HG03460 (cell line): ENCODE measurements around the gene GLYAT.

Experiments used
- ATAC-seq: cut with Tn5 transposase; IDR thresholded peaks from one replicate; pipeline ENCODE4 v1.9.1; 2021; ENCODE audit not compliant: unreplicated experiment

Gene GLYAT, protein sequence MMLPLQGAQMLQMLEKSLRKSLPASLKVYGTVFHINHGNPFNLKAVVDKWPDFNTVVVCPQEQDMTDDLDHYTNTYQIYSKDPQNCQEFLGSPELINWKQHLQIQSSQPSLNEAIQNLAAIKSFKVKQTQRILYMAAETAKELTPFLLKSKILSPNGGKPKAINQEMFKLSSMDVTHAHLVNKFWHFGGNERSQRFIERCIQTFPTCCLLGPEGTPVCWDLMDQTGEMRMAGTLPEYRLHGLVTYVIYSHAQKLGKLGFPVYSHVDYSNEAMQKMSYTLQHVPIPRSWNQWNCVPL

DNA sequence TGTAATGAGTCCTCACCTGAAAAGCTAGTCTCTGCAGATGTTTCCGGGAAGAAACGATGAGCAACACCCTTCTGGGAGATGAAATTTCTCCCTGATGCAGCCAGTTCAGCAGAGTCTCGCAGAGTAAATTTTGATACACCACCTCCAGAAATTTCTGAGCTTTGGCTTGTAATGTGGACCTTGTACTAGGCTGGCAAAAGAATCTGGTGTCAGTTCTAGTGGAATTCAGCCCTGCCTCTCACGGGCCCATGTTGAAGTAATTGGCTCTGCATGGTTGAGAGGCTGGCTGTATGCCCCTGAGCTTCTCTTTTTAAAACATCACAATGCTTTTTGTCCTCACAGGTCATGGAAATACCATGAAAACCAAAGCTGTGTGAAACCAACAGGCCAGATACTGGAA lies at the start of gene GLYAT:
GLYAT (minus strand) TSS at position 125 of the 400 bp plus-strand sequence. CDS start 7,447 bp downstream, outside the sequence.
- no peak for ATAC-seq

DNA sequence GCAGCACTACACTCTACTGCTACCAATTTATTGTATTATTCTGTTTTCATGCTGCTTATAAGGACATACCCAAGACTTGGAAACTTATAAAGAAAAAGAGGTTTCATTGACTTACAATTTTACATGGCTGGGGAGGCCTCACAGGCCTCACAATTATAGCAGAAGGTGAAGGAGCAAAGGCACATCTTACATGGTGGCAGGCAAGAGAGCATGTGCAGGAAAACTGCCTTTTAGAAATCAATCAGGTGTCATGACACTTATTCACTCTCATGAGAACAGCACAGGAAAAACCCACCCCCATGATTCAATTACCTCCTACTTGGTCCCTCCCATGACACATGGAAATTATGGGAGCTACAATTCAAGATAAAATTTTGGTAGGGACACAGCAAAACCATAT lies 49.6 kb upstream of the GLYAT start:
- ATAC-seq: no peak

DNA sequence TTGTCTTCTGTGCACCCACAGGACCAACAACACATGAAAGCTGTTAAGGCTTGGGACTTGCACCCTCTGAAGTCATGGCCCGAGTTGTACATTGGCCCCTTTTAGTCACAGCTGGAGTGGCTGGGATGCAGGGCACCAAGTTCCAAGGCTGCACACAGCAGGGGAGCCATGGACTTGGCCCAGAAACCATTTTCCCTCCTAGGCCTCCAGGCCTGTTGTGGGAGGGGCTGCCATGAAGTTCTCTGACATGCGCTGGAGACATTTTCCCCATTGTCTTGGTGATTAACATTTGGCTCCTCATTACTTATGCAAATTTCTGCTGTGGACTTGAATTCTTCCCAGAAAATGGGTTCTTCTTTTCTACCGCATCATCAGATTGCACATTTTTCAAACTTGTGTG lies 48.8 kb upstream of the GLYAT start:
- ATAC-seq: no peak

DNA sequence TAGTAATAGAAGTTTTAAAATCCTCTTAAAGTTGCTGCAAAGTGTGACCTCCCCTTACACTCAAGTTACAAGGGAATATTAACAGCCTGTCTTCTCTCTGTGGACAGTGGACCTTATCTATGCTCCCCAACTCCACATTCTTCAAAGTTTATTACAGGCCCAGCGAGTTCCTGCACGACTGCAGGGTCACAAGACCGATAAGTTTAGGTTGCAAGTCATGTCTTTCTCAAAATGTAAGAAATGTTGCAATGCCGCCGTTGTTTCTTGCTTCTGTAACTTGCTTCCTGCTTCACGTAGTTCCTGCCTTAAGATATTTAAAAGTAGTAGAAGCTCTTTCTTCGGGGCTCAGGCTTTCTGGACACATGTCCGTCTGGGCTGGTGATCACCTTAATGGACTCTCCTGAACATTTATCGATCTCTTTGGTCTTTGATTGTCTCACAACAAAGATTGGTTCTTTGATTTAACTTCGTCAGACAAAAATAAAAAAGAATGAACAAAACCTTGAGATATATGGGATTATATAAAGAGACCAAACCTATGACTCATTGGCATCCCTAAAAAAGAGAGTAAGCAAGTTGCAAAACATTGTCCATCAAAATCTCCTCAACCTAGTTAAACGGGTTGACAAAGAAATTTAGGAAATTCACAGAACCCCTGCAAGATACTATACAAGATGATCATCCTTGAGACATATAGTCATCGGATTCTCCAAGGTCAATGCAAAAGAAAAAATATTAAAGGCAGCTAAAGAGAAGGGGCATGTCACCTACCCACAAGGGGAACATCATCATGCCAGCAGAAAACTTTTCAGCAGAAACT lies 45.4 kb upstream of the GLYAT start:
- ATAC-seq: no peak

DNA sequence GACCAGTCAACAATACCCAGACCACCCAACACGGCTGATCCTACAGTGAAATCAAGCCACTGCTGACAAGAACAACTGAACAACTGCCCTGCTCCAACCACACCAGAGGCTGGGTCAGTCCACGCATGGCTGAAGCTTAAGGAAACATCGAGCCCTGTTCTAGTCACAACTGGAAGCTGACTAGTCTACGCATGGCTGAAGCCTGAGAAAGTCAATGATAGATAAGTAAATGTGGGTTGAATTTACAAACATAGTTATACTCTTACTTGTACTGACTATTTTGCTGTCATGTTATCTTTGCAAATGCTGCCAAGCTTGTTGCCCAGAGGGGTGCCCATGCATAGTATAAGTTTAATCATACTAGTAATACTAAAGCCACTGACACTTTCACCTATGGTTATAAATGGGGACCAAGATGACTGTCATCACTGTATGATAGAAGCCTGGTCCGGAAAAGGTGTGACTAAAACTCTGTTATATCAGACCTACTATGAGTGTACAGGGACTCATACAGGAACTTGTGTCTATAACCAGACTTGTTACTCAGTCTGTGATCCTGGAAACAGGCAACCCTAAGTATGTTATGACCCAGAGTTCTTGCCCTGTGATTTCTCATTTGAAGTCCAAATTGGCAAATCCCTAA lies 43.4 kb upstream of the GLYAT start:
- no peak for ATAC-seq

DNA sequence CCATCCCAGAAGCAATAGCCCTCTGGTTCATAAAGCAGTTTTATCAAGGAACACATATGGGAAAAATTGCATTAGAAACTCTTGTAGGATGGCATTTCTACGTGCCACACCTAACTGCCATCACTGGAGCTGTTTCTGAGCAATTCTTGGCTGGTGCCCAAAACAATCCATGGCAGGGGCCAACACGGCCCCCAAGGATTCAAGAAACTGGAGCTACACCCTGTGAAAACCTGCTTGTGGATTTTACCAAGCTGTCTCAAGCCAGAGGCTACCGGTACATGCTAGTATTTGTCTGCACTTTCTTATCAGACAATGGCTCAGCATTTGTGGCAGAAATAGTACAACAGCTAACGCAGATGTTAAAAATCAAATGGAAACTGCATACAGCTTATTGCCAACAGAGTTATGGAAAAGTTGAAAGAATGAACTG lies 42.4 kb upstream of the GLYAT start:
- ATAC-seq: no peak

DNA sequence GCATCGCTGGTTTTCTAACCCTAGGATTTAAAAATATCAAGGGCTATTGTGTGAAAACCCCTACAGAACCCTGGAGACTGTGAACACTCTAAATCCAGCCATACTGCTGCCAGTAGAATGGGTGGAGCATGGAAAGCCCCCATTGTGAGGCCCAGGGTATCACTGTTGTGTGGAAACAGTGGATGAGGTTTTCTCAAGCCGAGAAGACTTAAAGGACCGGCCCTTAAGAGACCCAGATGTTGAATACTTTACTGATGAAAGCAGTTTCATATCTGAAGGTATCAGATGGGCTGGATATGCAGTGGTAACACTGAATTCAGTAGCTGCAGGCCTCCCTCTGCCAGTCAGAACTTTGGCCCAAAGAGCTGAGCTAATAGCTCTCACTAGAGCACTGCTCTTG lies 41.6 kb upstream of the GLYAT start:
- no peak for ATAC-seq

DNA sequence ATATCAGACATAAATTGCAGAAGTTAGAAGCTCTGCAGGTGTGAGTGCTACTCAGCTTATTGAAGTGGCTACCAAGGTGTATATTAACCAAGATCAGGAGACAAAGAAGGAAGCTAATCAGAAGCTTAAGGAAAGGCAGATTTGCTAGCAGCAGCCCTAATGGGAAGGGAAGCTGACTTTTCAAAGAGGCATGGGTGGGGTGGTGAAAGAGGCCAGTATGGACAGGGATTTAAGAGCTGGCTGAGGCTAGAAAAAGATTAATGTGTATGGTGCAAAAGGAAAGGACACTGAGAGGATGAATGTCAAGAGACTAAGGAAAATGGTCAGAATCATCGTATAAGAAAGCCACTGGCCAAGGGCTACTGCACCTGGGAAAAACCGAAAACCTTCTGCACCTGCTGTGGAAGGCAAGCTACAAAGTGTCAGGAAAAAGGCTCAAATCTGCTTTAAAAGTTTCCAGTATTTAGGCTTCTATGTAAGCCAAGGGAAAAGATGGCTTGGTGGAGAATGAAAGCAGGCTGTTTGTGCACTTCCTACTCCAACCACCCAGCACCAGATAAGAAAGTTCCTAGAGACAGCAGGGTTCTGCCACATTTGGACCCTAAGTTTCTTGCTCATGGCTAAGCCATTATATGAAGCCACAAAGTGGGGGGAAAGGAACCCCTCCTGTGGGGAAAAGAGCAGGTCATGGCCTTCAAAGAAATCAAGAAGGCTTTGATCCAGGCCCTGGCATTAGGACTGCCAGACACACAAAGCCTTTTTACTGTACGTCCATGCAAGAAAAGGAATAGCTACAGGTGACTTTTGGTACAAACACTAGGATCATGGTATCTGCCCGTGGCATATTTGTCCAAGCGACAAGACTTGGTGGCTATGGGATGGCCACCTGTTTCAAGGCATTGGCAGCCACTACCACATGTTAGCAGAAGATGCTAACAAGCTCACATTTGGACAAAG lies 40.9 kb upstream of the GLYAT start:
- ATAC-seq: no peak

DNA sequence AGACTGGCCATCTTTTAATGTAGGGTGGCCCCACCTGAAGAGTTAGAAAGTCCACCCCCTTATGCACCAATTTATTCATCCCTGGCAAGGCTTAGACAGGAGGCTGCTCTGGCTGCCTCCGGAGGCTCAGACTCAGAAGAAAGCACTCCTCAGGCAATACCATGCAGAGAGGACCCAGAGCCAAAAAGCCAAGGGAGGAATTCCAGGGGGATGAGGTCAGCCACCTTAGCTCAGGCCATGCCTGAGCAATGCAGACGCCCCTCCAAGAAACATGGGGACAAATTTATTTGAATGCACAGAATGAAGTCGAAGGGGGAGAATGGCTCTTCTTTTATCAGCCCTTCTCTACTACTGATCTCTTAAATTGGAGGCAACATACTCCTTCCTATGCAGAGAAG lies 39.7 kb upstream of the GLYAT start:
- ATAC-seq: no peak

DNA sequence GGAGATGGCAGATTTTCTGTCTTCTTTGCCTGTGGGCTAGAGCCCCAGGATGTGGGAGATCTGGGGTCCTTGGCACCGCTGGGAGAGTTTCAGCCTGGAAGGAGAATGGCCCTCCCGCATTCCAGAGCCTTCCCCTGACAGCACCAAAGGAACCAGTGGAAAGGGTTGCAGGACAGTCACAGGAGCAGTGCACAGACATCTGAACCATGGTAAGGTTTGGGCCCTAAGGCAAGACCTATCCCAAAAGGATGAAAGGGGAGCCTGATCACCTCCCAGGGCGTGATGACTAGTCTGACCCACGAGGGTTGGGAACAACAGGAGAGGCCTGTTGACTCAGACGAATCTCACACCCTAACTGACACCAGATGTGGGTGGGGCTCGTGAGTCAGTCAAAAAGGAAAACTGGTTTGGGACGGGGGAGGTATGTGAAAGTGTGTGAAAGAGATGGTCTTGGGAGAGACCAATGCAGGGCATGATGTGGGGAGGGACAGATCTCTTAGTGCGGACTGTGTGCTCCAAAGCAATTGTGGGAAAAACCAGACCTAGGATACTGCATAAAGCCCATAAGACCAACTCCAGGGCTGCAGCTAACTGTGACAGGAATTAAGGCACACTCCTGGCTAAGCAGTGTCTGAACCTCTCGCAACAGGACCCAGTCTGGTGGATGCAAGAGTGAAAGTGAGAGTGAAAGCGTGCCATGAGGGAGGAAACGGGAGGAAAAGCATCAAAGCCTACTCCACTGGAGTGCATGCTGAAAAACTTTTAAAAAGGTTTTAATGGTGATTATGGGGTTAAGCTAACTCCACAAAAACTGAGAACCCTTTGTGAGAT lies 39.1 kb upstream of the GLYAT start:
- no peak for ATAC-seq

DNA sequence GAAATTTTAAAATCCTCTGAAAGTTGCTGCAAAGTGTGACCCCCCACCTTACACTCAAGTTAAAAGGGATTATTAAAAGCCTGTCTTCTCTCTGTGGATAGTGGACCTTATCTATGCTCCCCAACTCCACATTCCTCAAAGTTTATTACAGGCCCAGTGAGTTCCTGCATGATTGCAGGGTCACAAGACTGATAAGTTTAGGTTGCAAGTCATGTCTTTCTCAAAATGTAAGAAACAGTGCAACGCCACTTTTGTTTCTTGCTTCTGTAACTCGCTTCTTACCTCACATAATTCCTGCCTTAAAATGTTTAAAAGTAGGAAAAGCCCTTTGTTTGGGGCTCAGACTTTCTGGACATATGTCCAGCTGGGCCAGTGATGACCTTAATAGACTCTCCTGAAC lies 38.4 kb upstream of the GLYAT start:
- no peak for ATAC-seq

DNA sequence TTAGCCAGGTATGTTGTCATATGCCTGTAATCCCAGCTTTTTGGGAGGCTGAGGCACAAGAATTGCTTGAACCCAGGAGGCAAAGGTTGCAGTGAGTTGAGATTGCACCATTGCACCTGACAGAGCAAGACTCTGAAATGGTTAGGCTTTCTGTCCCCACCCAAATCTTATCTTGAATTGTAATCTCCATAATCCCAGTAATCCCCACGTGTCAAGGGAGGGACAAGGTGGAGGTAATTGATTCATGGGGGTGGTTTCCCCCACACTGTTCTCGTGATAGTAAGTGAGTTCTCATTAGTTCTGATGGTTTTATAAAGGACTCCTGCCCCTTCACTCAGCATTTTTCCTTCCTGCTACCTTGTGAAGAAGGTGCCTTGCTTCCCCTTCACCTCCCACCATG lies 37.6 kb upstream of the GLYAT start:
- no peak for ATAC-seq

DNA sequence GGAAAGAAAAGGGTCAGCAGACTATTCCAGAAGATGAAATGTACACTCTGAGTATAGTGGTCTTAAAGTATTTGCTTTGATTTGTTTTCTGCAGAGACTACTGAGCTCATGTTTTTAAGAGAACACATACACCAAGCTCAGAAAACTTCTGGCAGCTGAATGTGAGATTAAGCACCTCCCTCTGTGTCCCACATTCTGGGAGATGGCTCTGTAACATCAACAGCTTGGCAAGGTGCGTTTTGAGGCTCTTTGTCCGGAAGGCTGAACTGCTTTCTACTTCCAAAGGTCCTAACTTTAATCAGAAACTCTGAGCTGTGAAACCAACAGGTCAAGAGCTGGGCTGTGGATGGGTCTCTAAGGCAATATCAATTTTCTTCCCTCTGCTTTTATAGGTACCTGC lies 36.4 kb upstream of the GLYAT start:
- no peak for ATAC-seq

DNA sequence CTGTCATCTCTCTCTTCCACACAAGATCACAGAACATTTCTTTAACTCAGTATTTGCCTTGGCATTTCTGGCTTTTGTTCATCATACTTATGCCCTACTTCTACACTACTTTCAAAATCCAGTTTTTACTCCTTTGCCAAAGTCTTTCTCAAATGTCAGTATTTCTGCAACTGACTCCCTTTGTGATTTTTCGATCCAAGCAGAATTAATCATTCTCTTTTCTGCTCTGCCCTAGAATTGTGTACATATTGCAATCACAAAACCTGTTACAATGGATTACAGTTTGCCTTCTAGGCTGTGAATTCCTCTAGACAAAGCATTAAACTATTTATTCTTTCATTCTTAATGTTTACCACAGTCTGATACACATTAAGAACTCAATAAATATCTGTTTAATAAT lies 33.3 kb upstream of the GLYAT start:
- no peak for ATAC-seq

DNA sequence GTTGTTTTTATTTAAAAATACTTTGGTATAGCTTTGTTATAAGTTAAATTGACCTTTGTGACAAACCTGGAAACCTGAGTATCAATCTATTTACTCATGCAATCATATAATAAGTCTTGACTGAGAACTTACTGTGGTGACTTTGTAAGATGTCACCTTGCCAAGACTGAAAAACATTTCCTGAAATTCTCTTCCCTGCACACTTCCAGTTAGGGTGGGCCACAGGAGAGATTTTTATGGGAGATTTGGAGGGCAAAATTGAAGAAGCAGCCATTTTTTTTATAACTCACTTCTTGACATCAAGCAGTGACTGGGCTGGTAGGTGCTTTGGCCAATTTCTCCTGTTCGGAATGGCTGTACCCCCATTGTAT lies 31.4 kb upstream of the GLYAT start:
- no peak for ATAC-seq

DNA sequence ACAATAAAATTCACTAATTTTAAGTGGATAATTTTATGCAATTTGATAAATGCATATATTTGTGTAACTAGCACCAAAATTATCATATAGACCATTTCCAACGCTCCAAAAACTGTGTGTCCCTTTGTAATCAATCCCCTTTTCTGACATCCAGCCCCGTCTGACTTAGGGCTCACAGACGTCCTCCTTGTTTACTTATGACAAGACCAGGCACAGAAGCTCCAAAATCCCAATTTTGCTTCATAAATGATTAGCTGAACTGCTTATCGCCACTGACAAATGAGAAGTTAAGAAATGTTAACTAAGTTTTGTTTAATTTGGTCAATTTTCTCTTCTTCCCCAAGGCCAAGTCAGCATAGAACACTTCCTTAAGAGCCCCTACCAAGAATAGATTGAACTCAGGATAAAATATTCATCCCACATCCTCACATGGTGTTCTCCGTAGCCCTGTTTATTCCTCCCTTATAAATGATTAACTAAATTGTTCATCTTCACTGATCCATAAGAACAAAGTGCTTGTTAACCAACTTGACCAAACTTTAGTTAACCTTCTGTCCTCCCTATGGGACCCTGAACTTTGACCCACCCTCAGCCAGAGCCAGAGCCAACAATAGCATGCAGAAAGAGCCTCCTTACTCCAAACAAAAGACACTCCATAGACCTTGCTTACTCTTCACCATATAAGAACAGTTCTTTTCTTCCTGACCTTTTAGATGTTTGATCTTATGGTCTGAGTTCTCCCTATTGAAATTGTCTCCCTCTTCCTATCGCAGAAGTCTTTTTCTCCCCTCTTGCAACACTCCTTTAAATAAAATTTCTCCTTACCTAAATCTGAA lies 30.8 kb upstream of the GLYAT start:
- no peak for ATAC-seq

DNA sequence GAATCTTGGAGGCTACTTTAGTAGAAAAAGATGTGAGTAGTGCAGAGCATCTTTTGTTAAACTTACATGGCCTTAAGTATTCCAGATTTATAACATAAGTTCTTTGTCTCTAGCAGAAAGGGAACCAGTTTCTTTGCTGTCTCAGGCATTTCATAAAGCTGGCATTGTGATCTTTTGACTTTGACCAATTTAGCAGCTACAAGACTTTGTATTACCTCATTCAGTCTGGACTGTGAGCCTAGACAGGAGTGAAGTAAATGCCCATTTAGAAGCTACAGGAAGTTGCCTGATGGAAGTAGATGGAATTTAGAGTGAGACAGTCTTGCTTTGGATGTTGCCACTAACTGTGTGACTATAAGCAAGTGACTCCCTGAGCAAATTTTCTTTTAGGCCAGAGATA lies 25.7 kb upstream of the GLYAT start:
- ATAC-seq: no peak

DNA sequence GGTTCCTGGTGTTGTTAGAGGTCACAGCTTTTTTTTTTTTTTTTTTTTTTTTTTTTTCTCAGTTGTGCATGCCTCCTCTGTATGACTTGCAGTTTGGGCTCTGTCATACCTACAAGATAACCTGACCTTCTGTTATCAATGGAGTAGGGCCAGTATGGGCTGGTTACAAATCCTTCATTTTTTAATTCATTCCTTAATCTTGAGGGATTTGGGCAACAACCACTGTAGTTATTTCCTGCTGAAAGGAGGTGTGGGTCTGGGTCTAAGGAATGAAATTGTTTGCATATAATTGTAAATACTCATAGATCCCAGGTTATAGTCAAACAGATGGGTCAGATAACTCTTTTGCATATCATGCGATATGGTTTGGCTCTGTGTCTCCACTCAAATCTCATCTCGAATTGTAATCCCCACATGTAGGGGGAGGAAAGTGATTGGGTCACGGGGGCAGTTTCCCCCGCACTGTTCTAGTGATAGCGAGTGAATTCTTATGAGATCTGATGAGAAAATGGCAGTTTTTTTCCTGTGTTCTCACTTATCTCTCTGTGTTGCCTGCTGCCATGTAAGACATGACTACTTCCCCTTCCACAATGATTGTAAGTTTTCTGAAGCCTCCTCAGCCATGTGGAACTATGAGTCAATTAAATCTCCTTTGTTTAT lies 14.1 kb upstream of the GLYAT start:
- no peak for ATAC-seq
